SKM-1 (cell line): ENCODE measurements around the gene DSC1.
"Not testable (repeated sequence)": the region's sequence is repeated elsewhere in the genome, so short reads cannot be mapped to it uniquely, and the experiment has no call there.

Source experiments
- DNase-seq: peaks from one replicate; lab custom pipeline; 2025; ENCODE audit not compliant: unreplicated experiment; lab: John Stamatoyannopoulos, UW

Gene DSC1

DNA sequence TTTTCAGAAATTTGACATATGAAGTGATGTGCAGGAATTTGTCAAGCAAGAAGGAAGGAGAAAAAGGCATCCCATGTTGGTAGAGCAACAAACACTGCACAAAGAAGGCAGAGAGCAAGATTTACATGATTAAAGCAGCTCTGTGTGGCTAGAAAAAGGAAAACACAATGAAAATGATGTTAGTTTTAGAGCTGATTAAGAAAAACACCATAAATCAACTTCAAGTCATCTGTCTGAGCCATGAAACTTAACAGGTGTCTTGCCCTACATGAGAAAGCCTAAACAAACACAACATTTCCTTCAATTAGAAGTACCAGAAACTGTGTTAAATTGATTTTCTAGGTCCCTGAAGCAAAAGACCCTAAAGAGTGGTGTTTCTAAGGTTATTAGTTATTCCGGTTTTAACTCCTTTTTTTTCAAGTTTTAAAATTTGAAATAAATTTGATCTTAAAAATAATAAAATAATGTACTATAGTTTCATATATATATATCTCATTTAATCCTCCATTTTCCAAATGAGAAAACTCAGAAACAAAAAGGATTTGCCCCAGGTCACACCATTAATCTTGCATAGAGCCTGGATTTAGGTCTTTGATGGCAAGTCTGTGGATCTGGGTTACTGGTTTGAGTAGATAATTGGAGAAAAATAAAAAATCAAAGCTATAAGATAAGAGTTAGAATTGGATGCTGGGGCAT is 8.6 kb upstream of the DSC1 start:
- no peak for DNase-seq

DNA sequence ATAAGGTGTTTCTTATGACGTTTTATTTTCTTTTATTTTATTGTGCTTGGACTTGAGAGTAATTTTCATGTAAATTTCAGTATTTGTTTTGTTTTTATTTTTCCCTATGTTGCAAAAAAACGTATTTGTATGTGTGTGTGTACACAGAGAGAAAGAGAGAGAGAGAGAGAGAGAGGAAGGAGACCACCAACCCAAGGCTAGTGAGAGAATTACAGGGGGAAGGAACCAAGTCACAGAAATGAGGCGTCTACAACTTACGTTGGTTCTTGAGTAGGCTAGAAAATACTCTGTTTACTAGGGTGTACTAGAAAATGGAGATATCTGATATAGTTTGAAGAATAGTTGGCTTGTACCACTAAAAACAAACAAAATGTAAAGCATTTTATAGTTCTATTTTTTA is 7.7 kb upstream of the DSC1 start:
- DNase-seq: no peak

DNA sequence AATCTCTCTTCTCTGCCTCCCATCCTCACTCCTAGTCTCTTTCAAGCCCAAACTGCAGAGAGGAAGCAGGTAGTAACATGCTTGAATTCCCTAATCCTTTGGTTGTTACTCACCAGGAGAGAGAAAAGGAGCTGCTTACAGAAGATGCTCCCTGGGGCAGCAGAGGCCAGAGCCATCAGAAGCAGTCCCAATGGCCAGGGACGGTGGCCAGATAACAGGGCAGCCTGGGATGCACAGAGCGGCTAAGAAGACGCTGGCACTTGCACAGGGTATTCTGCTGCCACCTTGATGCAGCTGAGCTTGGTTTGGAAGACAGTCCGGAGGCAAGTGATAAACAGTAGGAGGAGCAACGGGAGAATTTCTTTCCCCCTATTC is 250 bp downstream of the DSC1 start:
- no peak for DNase-seq

DNA sequence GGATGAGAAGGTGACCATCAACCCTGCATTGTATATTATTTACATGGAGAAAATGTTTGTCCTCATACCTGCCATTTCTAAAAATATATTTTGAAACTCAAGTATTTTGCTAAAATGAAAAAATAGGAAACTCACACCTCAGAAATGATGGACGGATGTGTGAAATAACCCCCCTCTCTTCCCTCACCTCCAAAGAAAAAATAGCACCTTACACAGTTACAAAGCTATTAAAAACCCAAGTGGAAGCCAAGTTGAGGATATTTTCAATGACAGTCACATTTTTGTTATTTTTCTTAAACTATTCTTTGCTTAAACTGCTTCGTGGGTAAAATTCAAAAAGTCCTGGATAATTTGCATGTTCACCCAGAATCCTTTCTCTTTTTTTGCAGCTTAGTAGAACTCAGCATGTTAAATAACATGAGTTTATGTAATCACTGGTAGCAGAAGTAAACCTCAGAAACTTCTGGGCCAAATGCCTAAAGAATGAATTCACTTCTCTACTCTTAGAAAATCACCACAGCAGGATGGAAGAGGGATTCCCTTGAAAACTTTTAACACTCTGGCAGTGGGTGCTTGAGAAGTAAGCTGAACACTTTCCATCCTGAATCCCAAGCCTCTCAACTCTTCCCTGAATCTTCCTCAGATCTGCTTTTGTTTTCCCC is 768 bp downstream of the DSC1 start:
- no peak for DNase-seq

DNA sequence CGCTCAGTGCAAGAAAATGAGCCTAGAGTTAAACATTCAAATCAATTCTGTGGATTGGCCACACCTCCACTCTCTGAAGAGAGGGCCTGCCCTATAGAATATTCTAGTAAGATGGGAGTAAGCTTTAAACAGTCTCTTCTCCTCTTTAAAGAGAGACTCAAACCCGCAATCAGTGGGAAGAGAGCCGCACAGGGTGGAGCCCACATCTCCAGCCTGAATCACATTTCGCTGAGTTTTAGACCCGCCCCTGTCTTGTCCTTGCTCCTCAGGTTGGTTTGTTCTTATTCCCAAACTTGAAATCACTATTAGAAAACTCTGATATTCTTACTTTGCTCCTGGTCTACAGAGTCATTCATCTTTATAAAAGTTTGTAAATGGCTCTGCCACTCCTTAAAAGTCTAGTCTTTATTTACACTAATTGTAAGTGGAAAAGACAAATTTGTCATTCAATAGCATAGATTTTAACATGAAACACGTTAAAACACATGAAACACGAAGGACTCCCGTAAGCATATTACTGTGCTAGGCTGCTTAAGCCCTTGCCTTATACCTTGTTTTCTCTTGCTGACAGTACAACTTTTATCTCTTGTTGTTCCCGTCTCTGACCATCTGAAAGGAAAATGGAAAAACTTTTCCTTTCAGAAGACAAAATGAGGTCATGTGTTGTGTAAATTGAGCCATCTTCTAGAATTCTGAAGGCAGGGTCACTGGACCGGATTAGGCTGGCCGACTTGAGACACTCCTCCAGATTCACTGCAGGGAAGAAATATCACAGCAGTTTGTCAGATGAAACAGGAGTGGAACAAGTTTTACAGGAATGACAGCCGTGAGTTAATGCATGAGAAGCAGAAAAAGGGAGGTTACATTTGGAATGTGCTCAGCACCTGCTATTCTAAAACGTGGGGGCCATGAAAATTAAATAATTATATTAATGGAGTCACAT is 5.6 kb downstream of the DSC1 start:
- DNase-seq: no peak

DNA sequence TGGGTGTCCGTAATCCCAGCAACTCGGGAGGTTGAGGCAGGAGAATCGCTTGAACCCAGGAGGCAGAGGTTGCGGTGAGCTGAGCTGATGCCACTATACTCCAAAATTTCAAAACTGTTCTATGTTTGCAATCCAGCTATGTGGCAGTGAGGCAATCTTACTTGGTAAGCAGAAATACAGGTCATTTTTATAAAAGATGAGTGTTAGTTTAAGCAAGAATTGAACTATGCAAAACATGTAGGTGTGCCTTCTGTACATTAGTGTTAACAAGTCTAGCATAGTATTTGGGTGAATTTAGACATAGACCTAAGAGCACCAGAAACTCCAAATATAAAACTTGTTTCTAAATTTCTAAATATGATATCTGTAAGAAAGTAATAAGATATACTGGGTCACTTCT is 7.2 kb downstream of the DSC1 start:
- no peak for DNase-seq

DNA sequence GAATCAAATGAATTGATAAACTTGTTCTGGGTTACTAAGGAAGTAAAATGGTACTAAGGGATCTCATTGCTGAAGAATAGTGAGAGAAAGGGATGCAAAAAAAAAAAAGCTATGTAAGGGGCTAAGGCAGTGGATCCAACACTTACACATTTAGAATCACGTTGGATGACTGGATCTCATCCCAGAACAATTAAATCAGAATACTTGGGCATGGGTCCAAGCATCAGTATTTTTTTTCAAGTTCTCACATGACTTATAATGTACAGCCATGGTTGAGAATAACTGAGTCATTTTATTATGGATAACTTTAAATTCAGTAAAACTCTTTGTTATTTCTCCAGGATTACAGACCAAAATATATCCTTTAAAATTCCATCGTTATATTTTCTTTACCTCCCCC is 8.5 kb downstream of the DSC1 start:
- DNase-seq: no peak

DNA sequence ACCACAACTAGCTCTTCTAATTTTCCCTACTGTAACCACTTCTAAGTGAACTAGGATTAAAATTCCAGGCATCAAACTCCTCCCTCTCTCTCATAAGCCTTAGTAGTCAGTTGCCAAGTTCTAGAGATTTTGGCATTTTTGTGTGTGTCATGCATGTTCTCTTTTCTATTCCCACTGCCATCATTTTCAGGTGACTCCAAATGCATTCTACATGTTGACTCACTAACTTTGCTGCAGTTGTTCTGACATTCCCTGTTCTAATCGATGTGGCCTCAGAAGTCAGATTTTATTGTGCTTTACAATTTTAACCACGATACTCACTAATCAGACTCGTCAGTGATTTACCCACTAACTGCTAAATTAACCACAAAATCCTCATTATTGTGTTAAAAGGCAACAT is 13.3 kb downstream of the DSC1 start:
- DNase-seq: no peak

DNA sequence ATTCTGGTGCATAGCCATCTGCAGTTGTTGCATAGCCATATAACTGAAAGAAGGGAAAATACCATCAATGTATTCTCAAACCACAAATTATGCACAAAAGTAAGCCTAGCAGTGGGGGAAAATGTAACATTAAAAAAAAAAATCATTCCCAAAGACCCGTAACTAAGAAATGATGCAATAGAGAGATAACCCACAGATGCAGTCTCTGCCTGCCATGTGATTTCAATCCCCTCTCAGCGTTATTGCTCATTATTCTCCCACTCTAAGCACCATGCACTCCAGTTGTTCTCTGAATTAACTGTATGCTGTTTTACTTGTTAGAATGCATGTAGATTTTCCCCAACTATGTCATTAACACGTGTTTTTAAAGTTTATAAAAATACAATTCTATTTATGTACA is 14.1 kb downstream of the DSC1 start:
- no peak for DNase-seq

DNA sequence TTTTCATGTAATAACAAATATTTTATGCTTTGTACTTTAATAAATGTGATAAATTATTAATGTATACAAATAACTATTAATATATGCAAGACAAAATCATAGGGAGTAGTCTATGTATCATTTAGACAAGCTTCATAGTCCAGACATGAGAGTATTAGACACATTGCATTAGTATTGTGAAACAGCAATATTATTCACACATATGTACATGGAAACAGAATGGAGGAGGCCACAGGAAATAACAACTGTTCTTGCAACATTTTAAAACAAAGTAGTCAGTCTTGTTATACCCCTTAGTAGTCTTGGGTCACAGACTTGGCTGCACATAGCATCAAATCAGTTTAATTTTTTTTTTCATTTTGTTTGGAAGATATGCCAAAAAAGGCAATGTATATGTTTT is 15.8 kb downstream of the DSC1 start:
- DNase-seq: no peak

DNA sequence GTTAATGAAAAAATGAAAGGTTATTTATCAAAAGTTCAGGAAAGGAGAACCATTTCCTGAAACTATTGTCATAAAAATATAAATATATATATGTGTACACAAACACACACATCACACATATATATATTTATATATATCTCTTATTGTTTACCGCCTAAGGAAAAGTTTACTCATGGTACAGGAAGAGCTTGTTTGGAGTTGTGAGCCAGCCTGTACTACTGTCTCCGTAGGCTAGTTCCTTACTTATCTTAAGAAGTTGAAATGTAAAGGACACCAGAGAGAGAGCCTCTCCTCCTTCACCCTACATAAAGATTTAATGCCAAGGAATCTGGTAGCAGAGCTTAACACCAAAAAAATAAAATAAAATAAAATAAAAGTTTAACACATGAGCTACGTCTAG is 19.6 kb downstream of the DSC1 start:
- no peak for DNase-seq

DNA sequence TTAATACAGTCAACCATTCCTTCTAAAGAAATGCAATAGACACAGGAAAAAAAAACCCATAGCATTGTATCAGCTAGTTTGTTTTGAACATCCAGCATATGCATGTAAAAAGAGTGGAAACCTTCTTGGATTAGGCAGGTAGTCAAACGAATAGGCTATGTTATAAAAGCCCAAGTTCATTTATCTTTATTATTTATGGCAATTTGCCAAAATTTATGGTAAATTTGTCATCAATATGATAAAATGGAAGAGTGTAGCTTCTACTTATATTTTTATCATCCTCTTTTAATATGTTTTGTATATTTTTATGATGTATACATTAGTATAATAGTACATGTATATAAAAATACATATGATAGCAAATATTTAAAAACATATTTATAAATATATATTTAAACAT is 23.9 kb downstream of the DSC1 start:
- no peak for DNase-seq

DNA sequence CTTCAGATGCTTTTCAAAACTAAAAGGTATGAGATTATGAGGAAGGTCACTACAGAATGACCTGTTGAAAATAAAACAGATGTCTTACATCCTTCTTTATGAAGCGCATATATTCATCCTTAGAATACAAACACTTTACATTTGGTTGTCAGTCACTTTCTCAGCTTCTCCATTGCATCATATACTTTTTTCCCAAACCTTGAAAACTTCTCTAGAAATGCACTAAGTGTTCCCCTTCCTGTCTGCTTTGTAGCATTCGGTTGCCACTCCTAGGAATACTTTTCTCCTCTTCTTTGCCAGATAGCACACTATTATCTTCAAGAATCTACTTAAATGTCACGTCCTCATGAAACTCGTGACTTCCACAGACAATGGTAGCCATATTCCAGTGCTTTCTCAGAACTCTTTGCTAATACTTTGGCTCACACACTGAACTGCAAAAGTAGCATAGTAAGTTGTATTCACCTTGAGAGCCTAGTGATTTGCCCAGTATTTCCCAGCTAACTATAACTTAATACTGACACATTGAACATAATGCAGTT is 27.6 kb downstream of the DSC1 start:
- DNase-seq: no peak

DNA sequence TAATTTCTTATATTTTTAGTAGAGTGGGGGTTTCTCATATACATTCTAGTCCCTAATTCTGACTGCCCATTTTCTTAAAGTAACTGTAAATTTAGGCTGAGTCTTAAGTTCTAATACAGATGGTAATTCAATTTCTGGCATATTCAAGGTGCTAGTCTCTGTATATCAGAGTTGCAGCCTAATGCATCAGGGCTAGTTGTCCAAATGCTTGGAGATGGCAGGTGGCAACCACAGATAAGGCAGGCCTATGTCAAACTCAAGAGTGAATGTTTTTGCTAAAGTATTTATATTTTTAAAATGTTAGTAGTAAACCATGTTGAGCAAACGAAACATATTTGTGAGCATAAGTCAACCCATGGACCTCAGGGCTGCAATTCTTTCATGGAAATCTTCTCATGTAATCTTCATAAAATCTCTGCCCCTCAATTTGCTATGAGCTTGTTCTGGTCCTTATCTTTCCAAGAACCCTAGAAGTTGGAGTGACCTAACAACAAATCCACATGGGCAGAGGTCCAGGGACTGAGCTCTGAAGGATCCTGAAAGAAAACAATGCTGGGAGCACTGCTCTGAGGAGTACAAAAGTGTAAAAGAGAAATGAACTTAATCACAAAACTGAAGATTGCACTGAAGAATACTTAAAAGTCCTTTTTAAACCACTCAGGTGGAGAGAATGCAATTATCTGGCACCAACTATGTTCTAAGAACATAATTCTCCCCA is 33.1 kb downstream of the DSC1 start:
- DNase-seq: no peak

DNA sequence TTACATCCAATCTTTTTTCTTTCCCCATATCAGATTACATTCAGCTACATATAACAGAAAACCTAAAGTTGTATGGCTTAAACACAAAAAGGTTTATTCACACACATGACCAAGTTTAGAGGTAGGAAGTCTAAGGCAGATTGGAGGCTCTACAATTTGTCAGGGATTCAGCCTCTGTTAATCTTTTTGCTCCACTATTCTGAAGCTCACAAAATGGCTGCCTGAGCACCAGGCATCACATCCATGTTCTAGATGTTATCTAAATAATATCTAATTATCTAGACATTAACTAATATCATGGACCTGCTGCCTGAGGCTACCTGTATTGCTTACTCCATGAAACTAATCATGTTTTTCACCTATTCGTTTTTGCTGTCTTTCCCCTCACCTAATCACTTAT is 36.8 kb downstream of the DSC1 start:
- no peak for DNase-seq

DNA sequence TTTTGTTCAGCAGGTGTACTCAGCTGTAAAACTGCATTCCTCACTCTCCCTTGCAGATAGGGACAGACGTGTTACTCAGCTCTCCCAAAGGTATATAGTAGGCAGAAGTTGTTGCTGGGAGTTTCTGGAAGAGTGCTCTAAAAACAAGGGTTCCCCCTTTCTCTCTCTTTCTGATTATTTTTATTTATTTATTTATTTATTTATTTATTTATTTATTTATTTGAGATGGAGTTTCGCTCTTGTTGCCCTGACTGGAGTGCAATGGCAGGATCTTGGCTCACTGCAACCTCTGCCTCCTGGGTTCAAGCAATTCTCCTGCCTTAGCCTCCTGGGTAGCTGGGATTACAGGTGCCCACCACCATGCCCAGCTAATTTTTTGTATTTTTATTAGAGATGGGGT is 39.5 kb downstream of the DSC1 start:
- DNase-seq: not testable (repeated sequence)

DNA sequence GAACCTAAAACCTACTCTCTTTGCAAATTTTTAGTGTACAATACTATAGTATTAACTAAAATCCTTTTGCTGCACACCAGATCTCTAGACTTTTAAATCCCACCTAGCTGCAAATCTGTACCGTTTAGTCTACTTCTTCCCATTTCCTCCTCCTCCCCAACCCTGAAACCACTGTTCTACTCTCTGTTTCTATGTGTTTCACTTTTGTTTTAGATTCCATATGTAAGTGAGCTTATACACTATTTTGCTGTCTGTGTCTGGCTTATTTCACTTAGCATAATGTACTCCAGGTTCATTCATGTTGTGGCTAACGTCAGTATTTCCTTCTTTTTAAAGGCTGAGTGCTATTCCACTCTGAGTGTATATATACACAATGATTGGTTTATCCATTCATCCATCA is 42.1 kb downstream of the DSC1 start:
- no peak for DNase-seq

DNA sequence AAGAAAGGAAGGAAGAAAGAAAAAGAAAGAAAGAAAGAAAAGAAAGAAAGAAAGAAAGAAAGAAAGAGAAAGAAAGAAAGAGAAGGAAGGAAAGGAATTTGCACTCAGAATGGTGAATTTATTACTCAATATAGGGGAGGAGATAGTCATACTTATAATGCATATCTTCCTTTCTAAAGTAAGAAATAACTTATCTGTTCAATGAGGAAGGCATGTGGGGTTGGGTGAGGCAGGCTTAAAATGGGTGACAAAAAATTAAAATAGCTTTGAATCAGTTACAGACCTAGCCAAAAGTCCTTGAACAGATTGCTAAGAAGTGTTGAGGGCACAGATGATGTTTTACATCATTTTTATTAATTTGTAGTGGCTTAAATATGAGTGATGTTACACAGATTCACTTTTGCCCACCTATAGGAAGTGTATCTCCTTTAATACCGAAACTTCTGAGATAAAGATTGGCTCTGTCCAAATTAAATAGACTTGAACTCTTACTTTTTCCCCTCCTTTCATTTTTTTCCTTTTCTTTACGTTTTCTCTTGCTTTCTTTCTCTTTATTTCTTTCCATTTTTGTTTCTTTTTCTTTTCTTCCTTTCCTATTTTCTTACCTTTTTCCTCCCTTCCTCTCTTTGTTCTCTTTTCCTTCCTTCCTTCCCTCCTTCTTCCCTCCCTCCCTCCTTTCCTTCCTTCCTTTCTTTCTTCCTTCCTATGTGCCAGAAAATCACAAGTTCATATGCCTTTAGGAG is 45.6 kb downstream of the DSC1 start:
- no peak for DNase-seq

DNA sequence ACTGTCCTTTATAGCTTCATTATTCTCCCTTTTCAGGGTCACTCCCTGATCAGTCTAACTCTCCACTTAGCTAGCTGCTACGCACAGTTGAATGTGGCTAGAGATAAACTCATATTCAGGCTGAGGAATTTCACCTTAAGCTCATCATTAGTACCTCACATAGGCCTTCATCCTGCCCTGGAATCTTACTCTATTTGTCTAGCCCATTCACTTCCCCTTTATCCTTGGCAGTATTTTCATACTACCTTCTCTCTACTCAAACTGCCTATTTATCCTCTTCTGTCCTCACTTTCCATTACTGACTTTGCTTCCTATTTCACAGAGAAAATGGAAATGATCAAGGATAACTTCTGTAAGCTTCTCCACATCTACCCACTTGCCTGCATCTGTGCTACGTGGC is 49.9 kb downstream of the DSC1 start:
- DNase-seq: no peak

DNA sequence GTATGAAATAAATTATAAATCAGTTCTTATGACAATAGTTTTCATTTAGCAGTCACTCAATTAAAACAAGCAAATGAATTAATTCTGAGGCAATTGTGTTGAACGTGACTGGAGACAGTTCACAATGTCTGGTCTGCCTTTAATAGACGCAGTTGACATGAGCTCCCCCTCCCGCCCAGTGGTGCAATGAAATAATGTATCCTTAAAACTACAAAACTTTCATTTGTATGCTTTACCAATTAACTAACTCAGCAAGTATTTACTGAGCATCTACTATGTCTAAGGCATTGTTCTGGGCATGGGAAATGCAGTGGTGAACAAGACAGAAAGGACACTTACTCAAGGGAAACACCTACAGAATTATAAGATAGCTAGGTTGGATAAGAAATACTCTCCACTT is 56.9 kb downstream of the DSC1 start:
- no peak for DNase-seq
